GM18505 (cell line): ENCODE measurements around the gene MAP1B.
"Not testable (repeated sequence)": the region's sequence is repeated elsewhere in the genome, so short reads cannot be mapped to it uniquely, and the experiment has no call there.

Experiments used
- ATAC-seq: cut with Tn5 transposase; IDR thresholded peaks from one replicate; pipeline ENCODE4 v1.9.1; 2021; ENCODE audit not compliant: unreplicated experiment
- POLR2A ChIP-seq: IDR thresholded peaks from 4 replicates; pipeline ENCODE4 v1.6.1; 2011; ENCODE audit warnings: borderline replicate concordance; ENCODE audit not compliant: insufficient read depth, insufficient read length; ENCODE audit errors: extremely low read depth

Gene MAP1B

DNA sequence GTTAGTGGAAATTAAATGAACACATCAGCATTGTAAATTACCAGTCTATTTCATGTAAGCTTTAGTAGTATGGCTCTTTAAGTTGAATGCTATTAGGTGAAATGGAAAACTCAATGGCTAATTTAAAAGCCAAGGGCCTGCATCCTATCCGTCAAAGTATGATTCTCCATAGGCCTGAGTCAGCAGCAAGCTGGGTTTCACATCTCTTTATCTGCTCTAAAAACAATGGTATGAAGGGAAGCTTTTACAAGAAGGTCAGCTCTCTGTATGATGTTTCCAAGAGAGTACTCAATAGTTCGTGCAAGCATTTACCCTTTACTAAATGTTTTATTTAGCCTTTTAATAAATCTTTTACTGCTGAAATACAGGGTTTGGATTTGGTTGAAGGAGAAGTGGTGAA lies 62.8 kb downstream of the MAP1B start:
- ATAC-seq = no peak
- no peak for TF ChIP-seq POLR2A

GRCh38 chr5:72171181-72171580 lies 63.9 kb downstream of the MAP1B start:
- ATAC-seq = not testable (repeated sequence)

GRCh38 chr5:72171667-72172066 lies 64.4 kb downstream of the MAP1B start:
- ATAC-seq = no peak
- TF ChIP-seq POLR2A = no peak

- ATAC-seq = no peak
- no peak for TF ChIP-seq POLR2A
These were observed 65.5 kb downstream of the MAP1B start for GRCh38 chr5:72172786-72173185.

DNA sequence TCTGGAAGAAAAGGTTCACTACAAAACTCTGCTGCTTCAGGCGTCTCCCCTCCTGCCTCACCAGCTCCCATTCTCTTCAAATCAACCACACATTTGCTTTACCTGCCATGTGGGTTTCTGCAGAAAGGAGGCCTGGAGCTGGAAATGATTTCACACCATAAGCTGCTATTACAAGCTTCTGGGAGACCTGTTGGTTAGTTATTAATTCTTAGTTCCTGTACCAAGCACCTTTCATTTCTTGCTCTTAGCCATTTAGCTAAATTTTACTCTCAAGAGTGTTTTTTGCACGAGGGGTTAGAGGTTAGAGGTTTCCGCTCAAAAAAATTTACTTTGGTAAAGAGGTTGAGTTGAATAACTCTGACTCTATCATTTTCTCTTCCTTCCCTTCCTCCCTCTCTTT lies 70.3 kb downstream of the MAP1B start:
- ATAC-seq = no peak
- no peak for TF ChIP-seq POLR2A

GRCh38 chr5:72179028-72179815 lies 71.9 kb downstream of the MAP1B start:
- no peak for ATAC-seq
- no peak for TF ChIP-seq POLR2A

DNA sequence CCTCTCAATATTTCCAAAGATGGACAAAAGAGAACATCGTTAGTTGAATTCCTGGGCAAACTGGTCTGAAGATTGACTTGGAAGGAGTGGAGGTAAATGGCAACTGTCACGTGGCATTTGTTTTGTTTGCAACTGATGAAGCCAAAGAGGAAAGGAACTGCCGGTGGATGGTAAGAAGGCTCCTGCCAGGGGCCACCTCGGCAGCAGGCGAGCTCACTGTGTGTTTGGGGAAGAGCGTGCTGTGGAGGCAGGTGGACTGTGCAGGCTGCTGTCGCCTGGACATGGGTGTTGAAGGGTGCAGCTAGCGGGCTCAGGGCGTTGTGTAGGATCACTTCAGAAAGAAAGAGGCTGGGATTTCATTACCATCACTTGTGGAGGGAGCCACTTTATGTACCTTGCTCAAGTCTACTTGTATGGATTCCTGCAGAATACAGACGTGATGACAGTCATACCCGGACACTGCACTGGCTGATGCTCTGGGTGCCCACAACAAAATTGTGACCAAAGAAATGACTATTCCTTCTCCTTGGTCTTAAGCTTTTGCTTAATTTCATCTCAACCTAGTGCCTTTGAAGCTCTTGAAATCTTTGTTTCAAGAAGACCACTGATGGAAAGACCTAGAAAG lies 72.7 kb downstream of the MAP1B start:
- no peak for ATAC-seq
- no peak for TF ChIP-seq POLR2A

- ATAC-seq = no peak
- no peak for TF ChIP-seq POLR2A
These were observed 73.7 kb downstream of the MAP1B start for GRCh38 chr5:72180925-72181324.

- ATAC-seq = no peak
- TF ChIP-seq POLR2A = no peak
These were observed 75.4 kb downstream of the MAP1B start for GRCh38 chr5:72182686-72183085.

- no peak for TF ChIP-seq POLR2A
- ATAC-seq = no peak
These were observed 75.8 kb downstream of the MAP1B start for GRCh38 chr5:72183101-72183520.

DNA sequence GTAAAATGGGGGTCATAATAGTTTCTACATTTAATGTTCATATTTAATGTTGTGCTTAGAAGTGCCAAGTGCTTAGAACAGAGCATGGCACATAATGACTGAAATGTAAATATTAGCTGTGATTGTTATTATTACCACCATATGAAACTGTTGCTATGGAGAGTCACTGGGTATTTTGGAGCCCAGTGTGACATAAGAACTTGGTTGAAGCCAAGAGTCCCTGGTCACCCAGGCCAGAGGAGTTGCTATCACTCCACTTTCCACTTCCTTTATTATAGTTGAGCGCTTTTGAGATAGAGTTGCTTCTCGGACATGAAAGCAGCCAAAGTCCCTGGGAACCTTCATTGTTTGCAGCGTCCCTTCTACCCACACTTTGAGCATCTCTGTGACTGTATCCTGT lies 77.1 kb downstream of the MAP1B start:
- no peak for ATAC-seq
- TF ChIP-seq POLR2A = no peak

DNA sequence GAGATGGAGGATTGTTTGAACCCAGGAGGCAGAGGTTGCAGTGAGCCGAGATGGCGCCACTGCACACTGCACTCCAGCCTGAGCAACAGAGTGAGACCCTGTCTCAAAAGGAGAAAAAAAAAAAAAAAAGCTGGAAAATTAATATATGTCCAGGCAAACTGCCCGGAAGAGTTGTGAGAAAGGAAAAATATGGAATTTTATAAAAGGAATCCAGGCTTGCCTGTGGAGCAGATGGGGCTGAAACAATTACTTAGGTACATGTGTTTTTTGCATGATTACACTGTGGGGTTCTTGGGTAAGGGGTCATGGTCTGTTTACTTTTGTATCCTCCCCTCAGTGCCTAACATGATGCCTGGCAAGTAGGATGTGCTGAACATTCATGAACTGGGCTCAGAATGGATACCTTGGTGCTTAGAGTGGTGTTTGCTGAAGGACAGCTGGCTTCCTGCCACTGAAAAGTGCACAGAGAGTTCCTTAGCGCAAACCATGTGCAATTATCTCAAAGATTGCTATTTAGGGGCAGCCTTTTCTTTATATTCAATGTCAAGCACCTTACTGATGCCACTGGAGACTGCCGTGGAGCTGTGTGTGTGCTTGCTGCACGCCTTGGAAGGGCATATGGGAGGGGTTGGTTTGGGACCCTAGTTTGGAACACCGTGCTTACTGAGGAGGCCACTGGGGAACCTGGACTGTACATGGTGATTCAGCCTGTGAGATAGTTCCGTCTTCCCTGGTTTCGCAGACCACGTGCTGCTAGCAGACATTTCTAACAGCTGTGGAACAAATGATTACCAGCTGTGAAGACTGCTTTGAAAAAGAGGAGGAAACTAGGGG lies 78.4 kb downstream of the MAP1B start:
- TF ChIP-seq POLR2A = no peak
- no peak for ATAC-seq

DNA sequence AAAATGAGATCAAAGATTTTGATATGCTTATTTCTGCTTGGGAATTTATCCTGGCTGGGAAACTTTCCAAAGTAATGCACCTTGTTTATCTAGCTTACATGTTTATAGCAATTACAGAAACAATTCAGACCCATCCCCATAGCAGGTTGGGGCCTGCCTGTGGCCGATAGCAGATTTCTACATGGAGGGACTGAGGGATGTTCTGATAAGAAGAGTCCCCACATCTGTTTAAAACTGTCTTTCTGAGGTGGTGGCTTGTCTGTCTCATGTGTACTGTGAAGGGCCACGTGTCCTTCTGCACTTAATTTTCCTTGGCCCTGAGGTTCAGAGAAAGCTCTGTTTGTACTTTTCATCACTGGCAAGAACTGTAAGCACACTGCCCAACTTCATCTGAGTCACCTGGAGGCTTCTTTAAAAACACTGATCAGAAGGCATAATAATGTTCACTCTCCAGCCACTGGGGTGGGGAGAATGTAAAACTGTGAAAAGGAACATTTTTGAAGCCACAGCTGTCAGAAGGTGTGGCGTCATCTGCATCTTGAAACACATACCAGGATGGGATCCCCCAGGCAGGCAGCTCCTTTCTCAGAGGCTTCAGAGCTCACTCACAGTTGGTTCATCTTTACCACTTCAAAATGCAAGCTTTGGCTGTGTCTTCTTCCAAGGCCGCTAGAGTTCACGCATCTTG lies 80.3 kb downstream of the MAP1B start:
- no peak for ATAC-seq
- no peak for TF ChIP-seq POLR2A
